GM06990 (cell line): ENCODE results near the gene CTR9.

Experiments
- DNase-seq: peaks from one replicate; pipeline ENCODE4 v3.0.0-alpha.2; 2011; ENCODE audit not compliant: insufficient read length; ENCODE audit errors: extremely low read depth
- H3K27me3 ChIP-seq: replicated peaks from 2 replicates; pipeline ENCODE4 v1.6.0; 2011; ENCODE audit warnings: low read length; ENCODE audit not compliant: control insufficient read depth, insufficient read depth
- H3K36me3 ChIP-seq: 2 replicates; pipeline ENCODE4 v1.5.1; 2011; ENCODE audit warnings: low read length; ENCODE audit not compliant: control insufficient read depth, insufficient read depth
- H3K4me3 ChIP-seq: replicated peaks from 2 replicates; pipeline ENCODE4 v1.5.1; 2011; ENCODE audit warnings: low read depth, mild to moderate bottlenecking, control low read depth, low read length
- CTCF ChIP-seq: IDR thresholded peaks from 2 replicates; pipeline ENCODE4 v1.5.1; 2011; ENCODE audit warnings: low read length, control low read depth, mild to moderate bottlenecking, inconsistent platforms; ENCODE audit not compliant: insufficient read depth, poor library complexity, severe bottlenecking

The CTR9 gene

GRCh38 chr11:10829139-10829538, 78.1 kb downstream of the CTR9 start:
- Histone ChIP-seq H3K27me3 (no peaks in the 10 kb centered on the region; the same call in 1 of the 2 replicates), H3K36me3 (no peaks in the 10 kb centered on the region), H3K4me3 (no peak overlapping the region)
- no peak for TF ChIP-seq CTCF
- DNase-seq: no peak
